GM21529 (cell line): Measurements from ENCODE around the gene DCP2.

Experiments
- ATAC-seq: cut with Tn5 transposase; IDR thresholded peaks from one replicate; pipeline ENCODE4 v1.9.1; 2021; ENCODE audit not compliant: unreplicated experiment

DCP2 gene

GRCh38 chr5:113062869-113063508, 86.4 kb downstream of the DCP2 start:
- no peak for ATAC-seq

- ATAC-seq: no peak
Measured at GRCh38 chr5:113063927-113064326, 87.3 kb downstream of the DCP2 start.

- ATAC-seq: no peak
Measured at GRCh38 chr5:113064806-113065205, 88.2 kb downstream of the DCP2 start.

GRCh38 chr5:113065626-113066025, 89.0 kb downstream of the DCP2 start:
- no peak for ATAC-seq

- no peak for ATAC-seq
Measured at GRCh38 chr5:113067635-113068344, 91.2 kb downstream of the DCP2 start.

GRCh38 chr5:113068559-113068958, 92.0 kb downstream of the DCP2 start:
- ATAC-seq: no peak
